TTC549 (cell line): ENCODE data around the gene LAMA4.
A peak's percentile ranks its signal among the peaks of the same experiment; 100 is the strongest.

ENCODE experiments used
- FAIRE-seq: peaks from 2 replicates; lab custom pipeline; 2012; peaks lifted over from hg19 to GRCh38; lab: Jason Lieb, UNC

Gene LAMA4, protein sequence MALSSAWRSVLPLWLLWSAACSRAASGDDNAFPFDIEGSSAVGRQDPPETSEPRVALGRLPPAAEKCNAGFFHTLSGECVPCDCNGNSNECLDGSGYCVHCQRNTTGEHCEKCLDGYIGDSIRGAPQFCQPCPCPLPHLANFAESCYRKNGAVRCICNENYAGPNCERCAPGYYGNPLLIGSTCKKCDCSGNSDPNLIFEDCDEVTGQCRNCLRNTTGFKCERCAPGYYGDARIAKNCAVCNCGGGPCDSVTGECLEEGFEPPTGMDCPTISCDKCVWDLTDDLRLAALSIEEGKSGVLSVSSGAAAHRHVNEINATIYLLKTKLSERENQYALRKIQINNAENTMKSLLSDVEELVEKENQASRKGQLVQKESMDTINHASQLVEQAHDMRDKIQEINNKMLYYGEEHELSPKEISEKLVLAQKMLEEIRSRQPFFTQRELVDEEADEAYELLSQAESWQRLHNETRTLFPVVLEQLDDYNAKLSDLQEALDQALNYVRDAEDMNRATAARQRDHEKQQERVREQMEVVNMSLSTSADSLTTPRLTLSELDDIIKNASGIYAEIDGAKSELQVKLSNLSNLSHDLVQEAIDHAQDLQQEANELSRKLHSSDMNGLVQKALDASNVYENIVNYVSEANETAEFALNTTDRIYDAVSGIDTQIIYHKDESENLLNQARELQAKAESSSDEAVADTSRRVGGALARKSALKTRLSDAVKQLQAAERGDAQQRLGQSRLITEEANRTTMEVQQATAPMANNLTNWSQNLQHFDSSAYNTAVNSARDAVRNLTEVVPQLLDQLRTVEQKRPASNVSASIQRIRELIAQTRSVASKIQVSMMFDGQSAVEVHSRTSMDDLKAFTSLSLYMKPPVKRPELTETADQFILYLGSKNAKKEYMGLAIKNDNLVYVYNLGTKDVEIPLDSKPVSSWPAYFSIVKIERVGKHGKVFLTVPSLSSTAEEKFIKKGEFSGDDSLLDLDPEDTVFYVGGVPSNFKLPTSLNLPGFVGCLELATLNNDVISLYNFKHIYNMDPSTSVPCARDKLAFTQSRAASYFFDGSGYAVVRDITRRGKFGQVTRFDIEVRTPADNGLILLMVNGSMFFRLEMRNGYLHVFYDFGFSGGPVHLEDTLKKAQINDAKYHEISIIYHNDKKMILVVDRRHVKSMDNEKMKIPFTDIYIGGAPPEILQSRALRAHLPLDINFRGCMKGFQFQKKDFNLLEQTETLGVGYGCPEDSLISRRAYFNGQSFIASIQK (N-terminal part only)

DNA sequence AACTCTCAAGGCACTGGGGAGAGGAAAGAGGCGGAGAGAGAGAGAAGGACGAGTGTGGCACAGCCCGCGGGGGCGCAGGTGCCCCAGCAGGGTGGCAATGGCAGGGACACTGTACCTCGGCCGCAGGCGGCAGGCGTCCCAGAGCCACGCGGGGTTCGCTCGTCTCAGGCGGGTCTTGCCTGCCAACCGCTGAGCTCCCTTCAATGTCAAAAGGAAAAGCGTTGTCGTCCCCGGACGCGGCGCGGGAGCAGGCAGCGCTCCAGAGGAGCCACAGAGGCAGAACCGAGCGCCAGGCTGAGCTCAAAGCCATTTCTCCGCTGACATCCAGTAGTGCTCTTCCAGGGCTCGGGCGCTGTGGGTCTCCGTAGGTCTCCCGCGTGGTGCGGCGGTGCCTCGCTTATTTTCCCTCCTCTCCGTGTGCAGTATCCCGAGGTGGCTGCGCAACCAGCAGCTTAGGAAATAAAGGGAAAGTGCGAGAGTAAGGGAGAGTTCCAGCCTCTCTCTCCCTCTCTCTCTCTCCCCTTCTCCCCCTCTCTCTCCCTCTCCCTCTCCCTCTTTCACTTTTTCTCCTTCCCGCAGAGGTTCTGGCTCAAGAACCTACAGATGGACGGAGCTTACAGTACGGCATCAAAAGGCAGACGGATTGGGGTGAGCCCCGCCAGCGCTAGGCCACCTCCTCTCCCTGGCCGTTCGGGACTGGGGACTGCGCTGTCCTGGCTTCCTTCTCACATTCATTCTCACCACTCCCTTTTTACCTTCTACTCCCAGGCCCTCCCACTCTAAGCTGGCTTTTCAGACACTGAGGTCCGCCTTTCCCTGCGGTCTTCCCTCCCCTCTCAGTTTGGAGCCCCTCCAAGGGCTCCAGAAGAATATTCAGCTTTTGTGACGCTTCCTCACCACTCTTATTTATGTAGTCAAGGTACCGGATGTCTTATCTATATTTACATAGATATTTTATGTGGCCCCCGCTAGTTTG, at the start of gene LAMA4:
Gene LAMA4 (minus strand): TSS at position 727 of the 976 bp plus-strand sequence. CDS start 417 bp downstream, at position 310.
- FAIRE-seq: no peak

DNA sequence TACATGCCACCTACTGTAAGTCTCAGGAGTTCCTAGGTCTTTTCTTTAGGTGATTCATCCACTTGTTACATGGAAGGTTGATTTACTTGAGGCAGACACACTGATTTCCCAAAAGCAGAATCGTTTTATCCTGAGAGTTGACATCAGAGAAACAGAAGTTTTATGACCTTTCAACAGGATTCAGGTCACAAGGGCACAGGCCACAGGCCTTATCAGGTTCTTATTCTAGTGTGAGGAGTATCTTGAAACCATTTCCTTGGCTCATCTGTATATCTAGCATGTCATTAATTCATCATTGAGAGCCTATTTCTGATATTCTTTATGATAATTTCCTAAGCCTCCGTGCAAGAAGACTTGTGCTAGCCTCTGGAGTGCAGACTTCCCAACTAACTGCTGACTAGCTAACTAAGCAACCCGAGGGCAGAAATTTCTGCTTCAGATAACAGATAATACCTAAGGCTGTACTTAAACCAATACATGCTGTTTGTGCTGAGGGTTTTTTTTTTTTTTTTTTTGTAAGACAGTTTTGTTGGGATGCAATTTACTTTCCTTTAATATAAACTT, 47.9 kb upstream of the LAMA4 start:
- peak; percentile 74 for FAIRE-seq

DNA sequence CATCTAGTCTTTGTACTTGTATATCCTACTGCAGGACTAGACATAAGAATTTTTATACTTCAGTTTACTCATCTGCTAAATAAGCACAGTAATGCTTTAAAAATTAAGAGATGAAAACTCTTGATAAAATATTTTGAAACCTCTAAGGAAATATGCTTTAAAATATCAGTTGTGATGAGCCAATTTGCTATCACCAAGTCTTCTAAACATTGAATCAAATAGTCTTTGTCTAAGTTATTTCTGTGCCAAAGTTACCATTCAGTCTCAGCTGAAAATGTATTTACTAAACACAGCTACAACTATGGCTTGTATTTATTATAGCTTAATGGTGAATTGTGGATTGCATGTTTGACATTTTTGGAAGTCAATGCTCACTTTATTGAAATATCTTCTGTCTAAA, 46.5 kb upstream of the LAMA4 start:
- no peak for FAIRE-seq

DNA sequence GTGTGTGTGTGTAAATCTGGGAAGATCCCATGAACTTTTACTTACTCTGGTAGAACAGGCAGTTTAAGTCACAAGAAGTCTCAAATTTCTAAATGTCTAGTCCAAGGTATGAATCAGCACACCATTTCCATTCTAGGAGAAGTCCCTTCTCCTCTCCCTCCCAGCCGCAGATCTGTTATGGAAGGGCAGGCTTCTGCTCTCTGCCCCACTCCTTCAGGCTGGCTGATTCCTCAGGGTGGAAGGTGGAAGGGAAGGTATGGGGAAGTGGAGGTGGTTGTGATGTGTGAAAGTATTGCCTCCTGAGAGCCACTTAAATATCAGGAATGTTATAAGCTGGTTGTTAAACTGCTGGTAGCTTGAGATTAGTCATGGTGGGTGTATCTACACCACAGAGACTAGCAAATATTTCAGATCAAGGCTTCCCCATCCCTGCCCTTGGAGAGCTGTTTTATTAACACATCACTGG, 44.5 kb upstream of the LAMA4 start:
- no peak for FAIRE-seq

DNA sequence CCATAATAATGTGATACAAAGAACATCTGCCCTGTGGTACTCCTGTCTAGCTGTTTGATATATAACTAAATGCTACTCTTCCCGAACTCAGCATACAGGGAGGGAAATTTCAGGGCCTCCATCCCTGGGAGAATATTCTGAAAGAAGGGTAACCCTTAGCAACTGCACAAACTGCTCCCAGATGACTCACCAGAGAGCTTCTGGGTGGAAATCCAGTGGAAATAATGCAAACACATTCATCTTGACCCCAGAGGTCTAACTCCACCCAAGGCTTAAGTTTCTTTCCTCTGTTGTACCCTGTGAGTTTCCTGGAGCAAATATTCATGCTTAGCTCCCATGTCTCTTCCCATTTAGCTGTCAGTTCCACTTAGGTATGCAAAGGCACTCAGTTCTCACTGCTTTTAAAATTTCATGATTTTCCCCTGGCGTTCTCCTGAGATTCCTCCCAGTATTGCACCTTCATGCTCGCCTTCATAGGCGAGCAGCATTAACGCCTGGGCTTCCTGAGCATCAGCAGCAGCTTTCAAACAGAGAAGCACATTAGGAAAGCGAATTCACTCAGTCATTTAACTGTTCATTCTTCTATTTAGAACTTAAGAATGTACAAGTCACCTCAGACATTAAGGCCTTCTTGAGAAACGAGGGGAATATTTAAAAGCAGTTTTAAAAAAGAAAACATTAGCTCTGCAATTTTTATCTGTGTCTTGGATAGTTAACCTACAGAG, 43.8 kb upstream of the LAMA4 start:
- FAIRE-seq: peak; percentile 75

DNA sequence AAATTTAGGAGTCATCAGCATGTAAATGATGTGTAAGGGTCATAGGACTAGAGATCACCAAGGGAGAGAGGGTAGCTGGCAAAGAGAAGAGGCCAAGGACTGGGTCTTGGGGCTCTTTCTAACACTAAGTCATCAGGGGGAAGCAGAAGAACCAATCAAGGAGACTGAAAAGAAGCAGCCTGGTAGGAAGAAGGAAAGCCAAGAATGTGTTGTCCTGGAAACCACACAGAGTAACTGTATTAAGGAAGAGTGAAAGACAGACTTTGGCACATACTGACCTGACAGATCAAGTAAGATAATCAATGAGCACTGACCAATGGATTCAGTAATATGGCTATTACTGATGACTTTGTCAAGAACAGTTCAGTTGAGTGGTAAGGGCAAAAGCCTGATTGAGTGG, 42.3 kb upstream of the LAMA4 start:
- no peak for FAIRE-seq

DNA sequence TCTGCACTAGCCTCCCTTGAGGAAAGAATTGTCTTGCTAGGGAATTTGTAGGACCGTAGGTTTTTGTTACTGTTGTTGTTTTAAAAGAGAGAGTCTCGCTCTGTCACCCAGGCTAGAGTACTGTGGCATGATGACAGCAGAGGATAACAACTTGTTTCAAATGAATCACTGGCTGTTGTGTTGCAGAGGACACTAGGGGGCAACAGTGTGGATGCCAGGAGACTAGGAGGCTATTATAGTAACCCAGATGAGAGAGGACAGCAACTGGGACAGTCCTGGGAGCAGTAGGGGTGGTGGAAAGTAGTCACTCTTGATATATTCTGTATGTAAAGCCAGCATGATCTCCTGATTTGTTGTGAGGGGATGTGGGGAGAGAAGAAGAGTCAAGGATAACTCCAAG, 41.8 kb upstream of the LAMA4 start:
- FAIRE-seq: peak; percentile 65

DNA sequence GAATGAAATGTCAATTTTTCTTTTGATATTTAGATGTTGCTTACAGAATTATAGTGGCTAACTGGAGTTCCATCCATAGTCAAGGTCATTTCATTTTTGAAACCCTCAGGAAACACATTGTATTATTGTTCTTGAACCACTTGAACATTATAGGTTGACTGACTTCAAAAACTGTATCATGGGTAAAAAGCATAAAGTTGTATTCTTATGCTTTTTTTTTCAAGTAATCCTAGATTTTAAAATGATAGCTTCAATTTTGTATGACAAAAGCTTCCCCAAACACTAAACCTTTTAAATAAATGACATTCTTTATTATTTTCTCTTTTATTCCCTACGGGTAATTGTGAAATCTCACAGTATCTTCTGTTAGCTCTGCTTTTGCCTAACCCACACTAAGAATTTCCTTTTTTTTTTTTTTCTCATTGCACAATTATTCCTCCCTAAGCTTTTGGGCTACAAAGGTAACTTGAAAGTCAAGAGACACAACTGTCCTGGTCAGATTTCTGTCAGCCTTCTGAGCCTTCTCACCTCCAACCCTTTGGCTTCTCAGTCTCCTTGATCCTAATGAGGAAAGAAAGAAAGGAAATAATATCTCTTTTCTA, 36.9 kb upstream of the LAMA4 start:
- no peak for FAIRE-seq

DNA sequence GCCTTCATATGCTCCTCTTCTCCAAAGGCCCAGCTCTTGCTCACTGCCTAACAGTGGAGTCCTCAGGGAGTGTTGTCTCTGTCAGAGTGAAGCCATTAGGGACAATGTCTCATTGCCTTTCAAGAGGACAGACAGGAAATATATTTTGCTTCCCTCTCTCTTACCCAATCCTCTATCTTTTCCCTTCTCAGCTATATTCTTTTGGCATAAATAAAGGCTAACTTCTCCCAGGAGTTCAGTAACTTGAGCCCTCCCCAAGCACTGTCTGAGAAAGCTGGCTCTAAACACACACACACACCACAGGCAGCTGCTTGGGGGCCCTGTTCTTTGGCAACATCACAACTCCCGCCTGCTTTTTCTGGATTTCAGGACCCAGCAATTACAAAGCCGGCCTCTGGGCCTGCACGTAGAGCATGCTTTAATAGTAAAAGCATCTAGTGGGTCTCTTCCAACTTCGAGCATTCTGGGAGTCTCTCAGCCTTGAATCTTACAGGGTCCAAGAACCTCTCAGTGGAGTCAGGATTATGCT, 34.7 kb upstream of the LAMA4 start:
- FAIRE-seq: no peak

DNA sequence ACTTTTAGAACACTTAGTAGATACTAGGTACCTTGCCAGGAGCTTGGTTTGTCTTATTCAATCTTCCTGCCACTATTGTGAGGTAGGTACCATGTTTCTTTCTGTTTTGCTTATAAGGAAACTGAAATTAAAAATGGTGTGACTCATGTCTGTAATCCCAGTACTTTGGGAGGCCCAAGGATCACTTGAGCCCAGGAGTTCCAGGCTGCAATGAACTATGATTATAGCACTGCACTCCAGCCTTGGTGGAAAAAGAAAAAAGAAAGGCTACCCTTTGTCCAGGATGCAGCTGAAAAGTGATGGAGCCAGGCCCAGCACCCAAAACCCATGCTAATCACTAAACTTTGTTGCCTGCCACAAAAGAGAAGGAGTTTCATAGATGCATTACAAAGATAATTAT, 34.1 kb upstream of the LAMA4 start:
- FAIRE-seq: no peak

DNA sequence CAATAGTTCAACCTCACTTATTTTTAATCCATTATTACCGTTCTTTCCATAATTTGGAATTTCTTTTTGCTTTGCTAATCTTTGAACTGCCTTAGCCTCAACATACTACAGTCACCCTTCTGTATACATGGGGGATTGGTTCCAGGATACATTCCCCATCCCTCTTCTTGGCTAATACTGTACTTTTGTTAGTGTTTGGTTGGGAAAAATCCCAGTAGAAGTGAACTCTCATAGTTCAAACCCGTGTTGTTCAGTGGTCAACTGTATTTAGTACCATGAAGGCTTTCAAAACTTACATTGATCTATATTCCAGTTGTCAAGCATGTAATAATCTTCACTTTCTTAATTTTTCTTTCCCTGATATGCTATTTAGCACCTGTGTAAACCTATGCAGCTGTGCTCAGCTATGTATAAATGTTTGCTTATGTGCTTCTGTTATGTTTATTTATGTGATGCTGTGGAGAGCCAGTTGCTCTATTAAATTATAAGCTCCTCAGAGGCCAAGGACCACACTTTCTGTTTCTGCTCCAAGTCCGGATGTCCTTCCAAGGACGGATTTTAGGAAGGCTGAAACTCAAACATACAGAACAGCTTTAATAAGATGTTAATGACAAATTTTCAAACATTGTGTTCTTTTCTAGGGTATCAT, 33.3 kb upstream of the LAMA4 start:
- FAIRE-seq: no peak

DNA sequence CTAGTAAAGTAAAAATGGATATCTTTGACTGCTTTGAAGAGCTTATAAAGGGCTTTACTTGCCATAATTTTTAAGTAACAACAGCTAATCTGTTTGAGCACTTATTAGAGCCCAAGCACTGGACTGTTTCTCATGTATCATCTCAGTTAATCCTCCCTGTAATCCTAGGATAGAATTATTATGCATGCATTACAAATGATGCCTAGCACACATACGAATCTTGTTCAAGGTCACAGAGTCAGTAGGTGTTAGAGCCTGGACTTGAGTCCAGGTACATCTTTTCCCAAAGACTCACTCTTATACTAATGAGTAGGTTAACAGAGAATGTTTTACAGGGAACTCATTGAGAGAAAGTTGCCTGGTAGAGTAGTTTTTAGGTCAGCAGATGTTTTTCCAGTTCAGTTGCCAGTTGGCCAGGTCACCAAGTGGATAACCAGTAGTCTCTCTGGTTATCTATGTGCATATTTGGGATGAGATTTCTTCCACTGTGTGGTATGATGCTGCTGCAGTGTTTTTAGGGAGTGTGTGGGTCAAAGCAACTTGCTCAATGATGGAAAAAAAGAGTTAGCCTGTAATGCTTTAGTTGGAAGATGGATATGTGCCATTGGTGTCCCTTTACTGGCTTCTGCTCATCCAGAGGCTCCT, 32.3 kb upstream of the LAMA4 start:
- FAIRE-seq: no peak

DNA sequence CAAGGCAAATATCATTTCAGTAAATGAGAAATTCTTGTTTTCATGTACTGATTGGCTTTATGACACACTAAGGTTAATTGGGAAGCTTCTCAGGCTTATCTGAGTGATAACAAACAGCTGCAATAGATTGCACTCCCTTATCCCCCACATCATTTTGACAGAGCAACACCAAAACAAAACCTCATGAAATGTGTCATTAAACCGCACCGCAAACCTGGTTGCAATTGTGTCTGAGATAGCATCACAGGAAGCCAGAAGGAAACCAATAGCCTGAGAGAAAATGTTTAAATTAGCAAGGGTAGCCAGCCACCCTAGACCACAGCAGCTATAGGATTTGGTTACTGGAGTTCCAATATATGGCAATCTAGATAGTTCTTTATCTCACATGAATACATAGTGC, 31.6 kb upstream of the LAMA4 start:
- FAIRE-seq: no peak

DNA sequence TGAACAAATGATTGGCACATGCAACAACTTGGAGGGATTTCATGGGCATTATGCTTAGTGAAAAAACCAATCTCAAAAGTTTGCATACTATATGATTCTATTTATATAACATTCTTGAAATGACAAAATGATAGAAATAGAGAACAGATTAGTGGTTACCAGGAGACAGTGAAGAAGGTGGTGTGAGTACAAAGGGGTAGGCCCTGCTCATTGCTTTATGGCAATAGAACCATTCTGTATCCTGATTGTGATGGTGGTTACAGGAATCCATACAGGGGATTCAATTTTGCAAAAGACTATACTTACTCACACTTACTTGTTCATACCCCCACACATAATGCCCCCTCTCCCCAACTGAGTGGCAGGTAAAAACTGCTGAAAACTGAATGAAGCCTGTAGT, 30.2 kb upstream of the LAMA4 start:
- FAIRE-seq: no peak

DNA sequence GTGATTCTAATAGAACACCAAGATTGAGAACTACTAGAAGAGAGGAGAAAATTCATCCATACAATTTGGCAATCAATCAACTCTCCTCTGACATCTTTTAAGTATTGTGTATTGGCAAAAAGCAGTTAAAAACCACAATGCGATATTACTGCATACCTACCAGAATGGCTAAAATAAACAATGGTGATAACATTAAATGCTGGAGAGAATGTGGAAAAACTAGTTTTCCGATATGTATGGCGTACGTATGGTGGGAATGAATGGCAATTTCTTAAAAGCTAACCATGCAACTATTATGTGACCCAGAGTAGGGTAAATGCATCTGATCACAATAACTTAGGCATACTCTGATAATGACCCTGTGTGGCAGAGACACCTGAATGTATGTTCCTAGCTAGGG, 29.3 kb upstream of the LAMA4 start:
- FAIRE-seq: no peak

DNA sequence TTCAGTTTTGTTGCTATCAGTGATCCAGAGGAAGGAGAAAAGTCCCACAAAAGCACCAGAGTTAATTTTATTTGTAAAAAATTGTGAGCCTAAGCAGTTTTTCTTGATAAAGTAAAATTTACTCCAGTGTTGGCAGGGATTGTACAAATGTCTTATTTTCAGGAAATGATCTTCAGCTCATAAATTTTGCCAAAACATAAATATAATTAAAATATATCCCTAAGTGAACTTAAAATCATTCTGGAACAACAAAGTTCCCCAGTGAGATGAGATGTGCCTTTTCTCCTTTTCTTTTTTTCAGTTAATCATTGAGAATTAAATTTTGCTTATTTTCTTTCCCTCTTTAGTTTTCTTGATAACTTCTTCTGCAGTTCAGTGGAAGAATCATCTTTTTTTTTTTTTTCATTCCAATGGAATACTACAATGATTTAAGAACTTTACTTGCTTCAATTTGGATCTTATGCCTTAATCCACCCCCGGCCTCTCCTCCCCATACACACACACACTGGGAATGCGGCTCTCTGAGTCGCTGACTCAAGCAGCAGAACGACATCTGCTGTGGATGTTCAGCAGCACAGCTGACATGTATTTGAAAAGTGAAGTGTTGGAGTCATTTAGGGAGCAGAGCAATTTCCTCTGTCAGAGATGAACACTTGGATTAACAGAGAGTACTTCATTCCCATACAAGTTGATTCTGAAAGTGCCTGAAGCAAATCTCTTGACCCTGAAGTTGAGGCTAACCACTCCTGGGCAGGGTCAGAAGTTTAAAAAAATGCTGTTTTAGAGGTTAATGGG, 27.7 kb upstream of the LAMA4 start:
- FAIRE-seq: peak; percentile 20

DNA sequence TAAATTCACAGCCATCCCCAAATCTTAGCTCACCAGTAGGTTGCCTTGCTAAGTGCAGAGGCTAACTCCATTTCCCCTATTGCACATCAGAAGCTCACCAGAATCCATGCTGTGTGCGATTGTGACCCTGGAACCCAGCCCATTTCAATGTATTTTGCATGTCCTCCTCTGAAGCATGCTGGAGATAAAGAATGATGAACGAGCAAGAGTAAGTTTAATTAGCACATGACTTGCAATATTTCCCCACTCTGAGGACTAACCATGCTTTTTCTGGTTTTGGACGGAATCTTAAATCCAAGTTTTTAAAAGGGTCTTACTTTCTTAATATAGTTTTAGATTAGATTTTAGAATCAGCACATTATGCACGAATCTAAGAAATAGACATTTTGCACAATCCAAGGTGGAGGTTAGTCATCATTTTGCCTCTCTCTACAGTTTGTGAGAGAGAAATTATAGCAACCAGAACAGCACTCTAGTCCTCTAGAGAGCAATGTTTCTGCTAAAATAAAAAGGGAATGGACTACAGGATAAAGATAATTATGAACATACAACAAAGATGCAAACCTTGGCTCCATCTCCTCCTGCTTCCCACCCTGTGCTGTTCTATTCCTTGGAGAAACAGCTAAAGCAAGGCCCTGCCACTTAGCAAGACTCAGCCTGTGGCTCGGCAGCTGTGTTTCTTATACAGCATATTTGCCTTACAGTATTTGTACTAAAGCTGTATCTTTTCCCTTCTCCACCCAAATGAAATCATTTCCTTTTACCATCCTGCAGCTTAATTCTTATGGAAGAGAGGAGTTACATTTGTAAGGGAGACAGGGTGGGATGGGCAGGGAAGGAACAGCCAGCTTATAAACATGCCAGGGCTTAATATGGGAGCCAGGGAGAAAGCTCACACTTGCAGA, 24.9 kb upstream of the LAMA4 start:
- FAIRE-seq: no peak
